ENCODE results near the gene MRC2.

Gene MRC2

DNA sequence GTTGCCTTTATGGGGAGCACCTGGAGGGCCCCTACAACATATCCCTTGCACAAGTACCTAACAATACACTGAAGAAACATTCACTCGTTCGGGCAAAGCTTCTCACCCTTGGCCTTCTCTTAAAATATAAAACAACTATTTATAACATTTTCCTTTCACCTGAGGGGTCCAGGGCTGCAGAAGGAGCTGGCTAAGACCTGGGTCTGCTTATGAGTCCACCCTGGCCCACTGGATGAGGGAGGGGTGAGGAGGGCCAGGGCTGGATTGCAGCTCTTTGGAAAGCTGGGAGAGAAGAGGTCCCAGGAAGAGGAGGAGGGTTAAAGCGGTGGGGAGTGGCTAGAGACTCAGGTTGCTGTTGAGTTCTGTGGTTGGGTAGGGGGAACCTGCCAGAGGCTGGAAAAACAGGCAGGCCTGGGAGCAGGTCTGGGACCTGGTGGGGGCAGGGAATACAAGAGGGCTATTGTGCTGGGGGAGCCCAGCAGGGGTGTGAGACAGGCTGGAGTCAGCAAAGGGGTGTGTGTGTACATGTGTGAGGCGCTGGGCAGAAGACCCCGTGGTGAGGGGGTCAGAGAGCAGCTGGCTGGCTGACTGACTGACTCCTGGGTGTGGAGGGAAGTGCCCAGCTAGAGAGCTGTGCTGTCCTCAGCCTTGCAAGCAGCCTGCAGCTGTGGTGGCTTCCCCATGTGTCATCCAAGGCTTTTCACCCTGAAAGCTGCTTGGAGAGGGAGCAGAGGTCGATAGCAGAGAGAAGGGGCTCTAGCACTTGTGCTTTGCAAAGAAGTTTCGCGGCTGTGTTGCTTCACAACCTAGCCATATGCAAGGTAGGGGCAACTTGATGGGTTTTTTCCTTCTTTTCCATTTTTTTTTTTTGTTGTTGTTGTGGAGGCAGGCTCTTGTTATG, 10.2 kb upstream of the MRC2 start:
- Mint-ChIP-seq H3K9me3 (no peaks in the 10 kb centered on the region), H3K27me3 (ENCODE audit: low read depth, poor library complexity) (peaks cover 2% of the 10 kb centered on the region), H3K4me1 (peaks cover 45% of the 10 kb centered on the region), H3K4me3 (peak overlapping the region; percentile 62), H3K27ac (peak overlapping the region; percentile 98), H3K36me3 (ENCODE audit: low read depth) (peaks cover 28% of the 10 kb centered on the region)
- peak; percentile 42 for DNase-seq
- TF ChIP-seq, protein P1, sequence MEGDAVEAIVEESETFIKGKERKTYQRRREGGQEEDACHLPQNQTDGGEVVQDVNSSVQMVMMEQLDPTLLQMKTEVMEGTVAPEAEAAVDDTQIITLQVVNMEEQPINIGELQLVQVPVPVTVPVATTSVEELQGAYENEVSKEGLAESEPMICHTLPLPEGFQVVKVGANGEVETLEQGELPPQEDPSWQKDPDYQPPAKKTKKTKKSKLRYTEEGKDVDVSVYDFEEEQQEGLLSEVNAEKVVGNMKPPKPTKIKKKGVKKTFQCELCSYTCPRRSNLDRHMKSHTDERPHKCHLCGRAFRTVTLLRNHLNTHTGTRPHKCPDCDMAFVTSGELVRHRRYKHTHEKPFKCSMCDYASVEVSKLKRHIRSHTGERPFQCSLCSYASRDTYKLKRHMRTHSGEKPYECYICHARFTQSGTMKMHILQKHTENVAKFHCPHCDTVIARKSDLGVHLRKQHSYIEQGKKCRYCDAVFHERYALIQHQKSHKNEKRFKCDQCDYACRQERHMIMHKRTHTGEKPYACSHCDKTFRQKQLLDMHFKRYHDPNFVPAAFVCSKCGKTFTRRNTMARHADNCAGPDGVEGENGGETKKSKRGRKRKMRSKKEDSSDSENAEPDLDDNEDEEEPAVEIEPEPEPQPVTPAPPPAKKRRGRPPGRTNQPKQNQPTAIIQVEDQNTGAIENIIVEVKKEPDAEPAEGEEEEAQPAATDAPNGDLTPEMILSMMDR (IDR thresholded peaks at IDR 0.05), result no peak

DNA sequence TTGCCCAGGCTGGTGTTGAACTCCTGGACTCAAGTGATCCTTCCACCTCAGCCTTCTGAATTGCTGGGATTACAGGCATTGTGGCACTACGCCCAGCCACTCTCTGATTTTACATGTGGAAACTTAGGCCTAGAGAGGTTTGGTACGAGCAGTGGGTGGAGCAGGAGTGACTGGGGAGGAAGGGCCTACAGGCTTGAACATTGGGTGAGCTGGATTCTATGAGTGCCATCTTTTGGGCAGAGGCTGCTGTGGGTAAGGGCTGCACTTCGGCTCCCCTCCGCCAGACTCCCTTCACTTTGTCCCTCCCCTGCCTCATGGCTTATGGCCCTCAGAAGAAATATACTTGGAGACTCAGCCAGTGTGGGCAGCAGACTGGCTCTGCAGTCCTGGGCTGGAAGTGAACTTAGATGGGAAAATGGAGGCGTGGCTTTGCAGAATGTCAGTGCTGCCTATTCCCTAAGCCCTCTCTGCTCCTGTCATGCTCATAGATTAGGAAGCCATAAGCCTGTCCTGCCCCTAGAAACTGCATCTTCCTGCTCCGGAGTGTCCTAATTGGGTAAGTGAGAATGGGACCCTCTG, 9.5 kb upstream of the MRC2 start:
- peaks cover 28% of the 10 kb centered on the region for H3K36me3 Mint-ChIP-seq (ENCODE audit: low read depth)

DNA sequence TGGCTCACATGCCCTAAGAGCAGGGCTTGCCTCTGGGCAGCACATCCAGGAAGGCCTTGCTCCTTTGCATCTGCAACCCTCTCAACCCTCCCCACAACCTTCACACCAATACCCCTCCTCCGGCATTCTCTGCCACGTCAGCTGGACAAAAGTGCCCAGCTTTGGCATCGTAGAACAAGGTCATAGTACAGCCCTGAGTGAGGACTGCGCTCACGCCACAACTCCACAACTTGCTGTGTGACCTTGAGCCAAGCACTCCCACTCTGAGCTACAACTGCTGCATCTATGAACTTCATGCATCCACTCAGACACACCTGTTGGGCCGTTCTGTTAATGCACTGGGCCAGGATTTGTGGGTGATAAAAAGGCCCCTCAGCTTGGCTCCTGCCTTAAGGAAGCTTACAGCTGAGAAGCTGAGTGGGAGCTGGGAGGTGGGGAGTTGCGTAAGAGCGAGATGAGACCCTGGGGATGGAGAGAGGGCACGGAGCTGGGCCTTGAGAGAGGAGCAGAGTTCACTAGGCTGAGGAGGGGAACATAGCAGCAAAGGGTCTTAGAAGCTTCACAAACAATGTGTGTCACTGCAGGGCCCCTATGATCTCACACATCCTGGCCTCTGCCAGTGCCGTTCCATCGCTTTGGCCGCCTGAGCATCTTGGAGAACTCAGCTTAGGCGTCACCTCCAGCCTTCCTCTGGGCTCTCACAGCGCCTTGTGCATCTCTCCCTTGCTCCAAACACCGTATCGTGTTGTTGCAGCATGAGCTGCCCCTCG, 8.6 kb upstream of the MRC2 start:
- DNase-seq, result no peak
- H3K4me3 Mint-ChIP-seq, result no peak overlapping the region
- H3K27ac Mint-ChIP-seq, result peak overlapping the region; percentile 88
- TF ChIP-seq, protein P1 (IDR thresholded peaks at IDR 0.05), result no peak
- peaks cover 32% of the 10 kb centered on the region for H3K36me3 Mint-ChIP-seq (ENCODE audit: low read depth)
- peaks cover 45% of the 10 kb centered on the region for H3K4me1 Mint-ChIP-seq
- H3K9me3 Mint-ChIP-seq, result no peaks in the 10 kb centered on the region
- peaks cover 2% of the 10 kb centered on the region for H3K27me3 Mint-ChIP-seq (ENCODE audit: low read depth, poor library complexity)

More for the DNA sequence above, 9.5 kb upstream of the MRC2 start:
- TF ChIP-seq, protein P1 (IDR thresholded peaks at IDR 0.05), result no peak
- peak overlapping the region; percentile 98 for H3K27ac Mint-ChIP-seq
- no peaks in the 10 kb centered on the region for H3K9me3 Mint-ChIP-seq
- peaks cover 45% of the 10 kb centered on the region for H3K4me1 Mint-ChIP-seq
- DNase-seq, result no peak
- H3K4me3 Mint-ChIP-seq, result peak overlapping the region; percentile 62
- peaks cover 2% of the 10 kb centered on the region for H3K27me3 Mint-ChIP-seq (ENCODE audit: low read depth, poor library complexity)

DNA sequence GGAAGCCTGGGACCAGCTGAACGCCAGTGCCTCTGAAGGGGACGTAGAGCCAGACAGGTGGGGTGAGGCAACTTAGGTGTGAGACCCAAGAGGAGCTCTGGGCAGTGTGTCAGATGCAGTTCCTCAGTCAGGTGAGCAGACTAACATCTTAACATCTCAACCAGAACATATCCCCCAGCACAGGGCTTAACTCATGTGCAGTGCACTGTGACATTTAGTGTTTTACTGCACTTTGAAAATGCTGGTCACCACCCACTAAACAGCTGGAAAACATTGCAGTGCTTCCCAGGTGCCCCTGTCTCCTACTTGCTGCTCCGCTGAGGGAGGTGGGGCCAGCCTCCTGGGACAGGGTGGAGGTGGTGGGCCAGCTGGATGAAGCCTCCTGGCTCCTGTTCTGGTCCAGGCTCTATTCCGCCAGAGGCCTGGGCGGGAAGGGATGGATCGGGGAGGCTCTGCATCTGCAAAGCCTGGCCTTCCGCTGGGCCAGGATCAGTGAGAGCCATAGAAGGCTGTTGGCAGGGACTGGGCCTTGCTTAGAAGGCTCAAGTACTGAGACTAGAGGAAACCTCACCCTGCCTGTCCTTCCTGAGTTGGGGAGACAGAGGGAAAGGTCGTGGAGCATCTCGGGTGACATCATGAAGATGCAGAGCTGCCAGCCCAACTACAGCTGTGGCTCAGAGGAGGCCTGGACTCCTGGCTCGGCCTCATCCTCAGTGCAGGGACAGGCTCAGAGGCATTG, 7.9 kb upstream of the MRC2 start:
- H3K4me3 Mint-ChIP-seq, result no peak overlapping the region
- H3K27me3 Mint-ChIP-seq (ENCODE audit: low read depth, poor library complexity), result peaks cover 5% of the 10 kb centered on the region
- TF ChIP-seq, protein P1 (IDR thresholded peaks at IDR 0.05), result no peak
- no peak for DNase-seq
- H3K36me3 Mint-ChIP-seq (ENCODE audit: low read depth), result peaks cover 33% of the 10 kb centered on the region
- peaks cover 39% of the 10 kb centered on the region for H3K4me1 Mint-ChIP-seq
- no peaks in the 10 kb centered on the region for H3K9me3 Mint-ChIP-seq
- peak overlapping the region; percentile 88 for H3K27ac Mint-ChIP-seq

DNA sequence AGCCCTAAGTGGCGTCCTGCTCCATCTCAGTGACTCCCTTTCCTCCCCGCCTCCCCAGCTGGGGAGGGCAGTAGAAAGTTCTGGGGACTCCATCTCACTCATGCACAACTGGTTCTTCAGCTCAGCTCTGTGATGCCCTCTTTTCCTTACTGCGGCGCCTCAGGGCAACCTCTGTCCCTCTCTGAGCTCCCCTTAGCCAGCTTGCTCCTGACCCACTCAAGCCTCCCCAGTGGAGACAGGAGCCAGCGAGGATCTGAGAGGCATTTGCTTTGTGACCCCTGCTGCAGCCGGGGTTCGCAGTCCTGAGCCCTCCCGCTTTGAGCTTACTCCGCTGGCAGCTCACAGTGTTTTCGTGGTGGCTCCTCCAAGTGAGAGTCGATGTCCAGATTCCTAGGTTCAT, 6.2 kb upstream of the MRC2 start:
- H3K36me3 Mint-ChIP-seq (ENCODE audit: low read depth), result peaks cover 35% of the 10 kb centered on the region
- H3K27me3 Mint-ChIP-seq (ENCODE audit: low read depth, poor library complexity), result peaks cover 8% of the 10 kb centered on the region

More for the DNA sequence above, 6.2 kb upstream of the MRC2 start:
- DNase-seq, result no peak
- Mint-ChIP-seq H3K27ac (no peak overlapping the region), H3K4me3 (no peak overlapping the region), H3K4me1 (peaks cover 51% of the 10 kb centered on the region), H3K9me3 (no peaks in the 10 kb centered on the region)
- TF ChIP-seq, protein P1 (IDR thresholded peaks at IDR 0.05), result no peak

All from nephron progenitor cell (in vitro differentiated cells).